HepG2 (cell line): Measurements from ENCODE around the gene PLS1. TPM values are rescaled to one million over a fixed set of nuclear protein-coding genes. Genes with fewer than 3 reads are reported as not detected.

Experiments
- AGO2 ChIP-seq: fragments of 200-400 bp; formaldehyde crosslinking; optimal IDR thresholded peaks from 2 replicates; pipeline ENCODE3; 2017; ENCODE audit warnings: mild to moderate bottlenecking, low read depth, low read length, moderate library complexity
- BRCA1 ChIP-seq: sonication (generic); formaldehyde crosslinking; IDR thresholded peaks from 2 replicates; pipeline ENCODE4 v1.4.0; 2020; ENCODE audit warnings: missing genetic modification reagents
- CTCF ChIP-seq: sonication (generic); formaldehyde crosslinking; IDR thresholded peaks from 2 replicates; pipeline ENCODE4 v1.5.0; 2020; ENCODE audit warnings: mild to moderate bottlenecking, missing genetic modification reagents, moderate library complexity
- DDIT3 ChIP-seq: sonication (generic); formaldehyde crosslinking; IDR thresholded peaks from 2 replicates; pipeline ENCODE4 v1.4.0; 2020; ENCODE audit warnings: mild to moderate bottlenecking, missing genetic modification reagents
- ETV6 ChIP-seq: sonication (generic); formaldehyde crosslinking; conservative IDR thresholded peaks from 2 replicates; pipeline ENCODE4 v1.4.0; 2020; ENCODE audit warnings: missing genetic modification reagents
- FOXC1 ChIP-seq: sonication (generic); formaldehyde crosslinking; IDR thresholded peaks from 2 replicates; pipeline ENCODE4 v1.8.0; 2022; ENCODE audit warnings: mild to moderate bottlenecking, missing genetic modification reagents, borderline replicate concordance
- GRHL1 ChIP-seq: sonication (generic); formaldehyde crosslinking; conservative IDR thresholded peaks from 2 replicates; pipeline ENCODE4 v1.8.0; 2022; ENCODE audit warnings: missing genetic modification reagents
- HNRNPH1 ChIP-seq: fragments of 200-400 bp; formaldehyde crosslinking; optimal IDR thresholded peaks from 2 replicates; pipeline ENCODE3; 2017; ENCODE audit warnings: mild to moderate bottlenecking, low read depth, low read length
- NFE2L1 ChIP-seq: sonication (generic); formaldehyde crosslinking; IDR thresholded peaks from 2 replicates; pipeline ENCODE4 v1.4.0; 2020; ENCODE audit warnings: missing genetic modification reagents, mild to moderate bottlenecking, borderline replicate concordance
- PRDM10 ChIP-seq: sonication (generic); formaldehyde crosslinking; IDR thresholded peaks from 2 replicates; pipeline ENCODE4 v1.4.0; 2020; ENCODE audit warnings: low read depth, missing genetic modification reagents
- SAFB2 ChIP-seq: sonication (generic); formaldehyde crosslinking; IDR thresholded peaks from 2 replicates; pipeline ENCODE4 v1.5.1; 2020; ENCODE audit warnings: missing genetic modification reagents, low read depth, mild to moderate bottlenecking, borderline replicate concordance
- SP1 ChIP-seq, 2 experiments: fragments of 450-650 bp in 1 of 2; sonication (generic) in 1 of 2; formaldehyde crosslinking in 1 of 2; IDR thresholded peaks; 2 replicates each; pipeline versions ENCODE4 v1.4.0 to v1.6.1; 2016 to 2020; ENCODE audit warnings: missing genetic modification reagents in 1 of 2
- YEATS2 ChIP-seq: sonication (generic); formaldehyde crosslinking; IDR thresholded peaks from 2 replicates; pipeline ENCODE4 v1.4.0; 2020; ENCODE audit warnings: missing genetic modification reagents, borderline replicate concordance
- ZBTB33 ChIP-seq: sonication (generic); formaldehyde crosslinking; IDR thresholded peaks from 2 replicates; pipeline ENCODE4 v1.4.0; 2020; ENCODE audit warnings: missing genetic modification reagents
- ZMYM4 ChIP-seq: sonication (generic); formaldehyde crosslinking; IDR thresholded peaks from 2 replicates; pipeline ENCODE4 v1.8.1; 2023; ENCODE audit warnings: mild to moderate bottlenecking, missing genetic modification reagents
- ZNF34 ChIP-seq: sonication (generic); formaldehyde crosslinking; IDR thresholded peaks from 2 replicates; pipeline ENCODE4 v1.4.0; 2020; ENCODE audit warnings: mild to moderate bottlenecking, missing genetic modification reagents, borderline replicate concordance
- ZNF550 ChIP-seq: sonication (generic); formaldehyde crosslinking; IDR thresholded peaks from 2 replicates; pipeline ENCODE4 v1.4.0; 2020; ENCODE audit warnings: mild to moderate bottlenecking, missing genetic modification reagents, borderline replicate concordance
- ZNF883 ChIP-seq: sonication (generic); formaldehyde crosslinking; IDR thresholded peaks from 2 replicates; pipeline ENCODE4 v1.5.1; 2020; ENCODE audit warnings: mild to moderate bottlenecking, missing genetic modification reagents; ENCODE audit errors: not compliant biosample characterization
- polyA plus RNA-seq, 8 experiments: library from polyadenylated mRNA; depleted of rRNA in 3 of 8; stranded (reverse) in 7 of 8; unstranded in 1 of 8; fragments of >200 nt; fragmentation: Illumina TruSeq in 4 of 8; extraction: Trizol in 4 of 8; gene quantifications; 2 replicates each; pipeline versions ENCODE4 v1.2.1 to v1.2.3, GENCODE V29; 2011 to 2016; ENCODE audit warnings: low read depth in 4 of 8, missing spikeins in 1 of 8, mixed read lengths in 1 of 8; ENCODE audit not compliant: insufficient read depth in 1 of 8
- total RNA-seq, 5 experiments: library from RNA; depleted of rRNA; stranded (reverse); fragments of >200 nt; fragmentation: Illumina TruSeq; extraction: Trizol; gene quantifications; 2 replicates each; pipeline ENCODE4 v1.2.3, GENCODE V29; 2016; ENCODE audit warnings: low read depth in 1 of 5

Gene PLS1
- total and polyA plus RNA-seq, 2 of the 13 experiments (the other 11 are each of a cell fraction or from before 2014, with no cell fraction given): 11.2 to 21.1 TPM

GRCh38 chr3:142568393-142569017 lies 27.7 kb upstream of the PLS1 start (continued):
- no peak for TF ChIP-seq YEATS2 (CRISPR knock-in tag)
- TF ChIP-seq DDIT3: no peak
- TF ChIP-seq BRCA1 (CRISPR knock-in tag): no peak
- no peak for TF ChIP-seq ZNF550 (CRISPR knock-in tag)
- TF ChIP-seq AGO2: peak; percentile 76
- TF ChIP-seq FOXC1 (CRISPR knock-in tag): no peak
- TF ChIP-seq ZNF883 (CRISPR knock-in tag): no peak
- no peak for TF ChIP-seq GRHL1 (CRISPR knock-in tag)
- no peak for TF ChIP-seq HNRNPH1
- no peak for TF ChIP-seq ETV6 (CRISPR knock-in tag)
- TF ChIP-seq SAFB2: no peak
- no peak for TF ChIP-seq PRDM10
- TF ChIP-seq ZBTB33 (CRISPR knock-in tag): peak; percentile 78; the same call in 1 of the 2 replicates
- TF ChIP-seq CTCF (CRISPR knock-in tag): no peak
- TF ChIP-seq ZMYM4 (CRISPR knock-in tag): 0 out of 2 replicates have a peak, but pooled peaks have one; percentile 25
- no peak for TF ChIP-seq SP1 (IDR thresholded peaks at IDR 0.05)
- no peak for TF ChIP-seq SP1 (CRISPR knock-in tag; IDR thresholded peaks at IDR 0.05)
- no peak for TF ChIP-seq ZNF34
- TF ChIP-seq NFE2L1 (CRISPR knock-in tag): no peak
